ENCODE measurements around the gene SRRM2.
"Not testable (repeated sequence)": the region's sequence is repeated elsewhere in the genome, so short reads cannot be mapped to it uniquely, and the experiment has no call there.

SRRM2 gene

GRCh38 chr16:2720719-2721633, 31.5 kb upstream of the SRRM2 start:
- H3K9me3 Mint-ChIP-seq, result no peaks in the 10 kb centered on the region
- TF ChIP-seq CTCF (IDR thresholded peaks at IDR 0.05), result peak; percentile 48
- H3K4me3 Mint-ChIP-seq, result peak overlapping the region; percentile 82
- no peaks in the 10 kb centered on the region for H3K4me1 Mint-ChIP-seq
- peak; percentile 91 for DNase-seq
- H3K27ac Mint-ChIP-seq, result peak overlapping the region; percentile 48
- H3K36me3 Mint-ChIP-seq (ENCODE audit: low read depth), result no peaks in the 10 kb centered on the region
- H3K27me3 Mint-ChIP-seq (ENCODE audit: low read depth, poor library complexity), result peaks cover 25% of the 10 kb centered on the region

GRCh38 chr16:2721634-2722173, 30.7 kb upstream of the SRRM2 start:
- not testable (repeated sequence) for H3K36me3 Mint-ChIP-seq (ENCODE audit: low read depth); H3K27ac Mint-ChIP-seq; H3K9me3 Mint-ChIP-seq; DNase-seq; H3K4me1 Mint-ChIP-seq
- peaks cover 18% of the 10 kb centered on the region for H3K27me3 Mint-ChIP-seq (ENCODE audit: low read depth, poor library complexity)
- H3K4me3 Mint-ChIP-seq, result peak overlapping the region; percentile 74

GRCh38 chr16:2724088-2724676, 28.3 kb upstream of the SRRM2 start:
- H3K27ac Mint-ChIP-seq, result no peak overlapping the region
- no peak overlapping the region for H3K4me3 Mint-ChIP-seq
- TF ChIP-seq CTCF (IDR thresholded peaks at IDR 0.05), result no peak
- H3K9me3 Mint-ChIP-seq, result no peaks in the 10 kb centered on the region
- DNase-seq, result no peak
- H3K27me3 Mint-ChIP-seq (ENCODE audit: low read depth, poor library complexity), result peaks cover 19% of the 10 kb centered on the region
- no peaks in the 10 kb centered on the region for H3K36me3 Mint-ChIP-seq (ENCODE audit: low read depth)
- H3K4me1 Mint-ChIP-seq, result no peaks in the 10 kb centered on the region

- Mint-ChIP-seq H3K4me3 (no peak overlapping the region), H3K36me3 (ENCODE audit: low read depth) (no peaks in the 10 kb centered on the region), H3K27ac (no peak overlapping the region), H3K27me3 (ENCODE audit: low read depth, poor library complexity) (peaks cover 19% of the 10 kb centered on the region), H3K9me3 (no peaks in the 10 kb centered on the region), H3K4me1 (no peaks in the 10 kb centered on the region)
- no peak for TF ChIP-seq CTCF (IDR thresholded peaks at IDR 0.05)
- DNase-seq, result no peak
These were observed 27.6 kb upstream of the SRRM2 start for GRCh38 chr16:2724816-2725348.

GRCh38 chr16:2726923-2727322, 25.5 kb upstream of the SRRM2 start:
- no peak overlapping the region for H3K4me3 Mint-ChIP-seq
- TF ChIP-seq CTCF (IDR thresholded peaks at IDR 0.05), result no peak
- no peak for DNase-seq
- no peak overlapping the region for H3K27ac Mint-ChIP-seq
- no peaks in the 10 kb centered on the region for H3K36me3 Mint-ChIP-seq (ENCODE audit: low read depth)
- H3K27me3 Mint-ChIP-seq (ENCODE audit: low read depth, poor library complexity), result peaks cover 27% of the 10 kb centered on the region
- no peaks in the 10 kb centered on the region for H3K4me1 Mint-ChIP-seq
- no peaks in the 10 kb centered on the region for H3K9me3 Mint-ChIP-seq

- Mint-ChIP-seq H3K27ac (no peak overlapping the region), H3K4me3 (no peak overlapping the region), H3K4me1 (no peaks in the 10 kb centered on the region), H3K36me3 (ENCODE audit: low read depth) (no peaks in the 10 kb centered on the region), H3K27me3 (ENCODE audit: low read depth, poor library complexity) (peaks cover 21% of the 10 kb centered on the region), H3K9me3 (no peaks in the 10 kb centered on the region)
- no peak for DNase-seq
- TF ChIP-seq CTCF (IDR thresholded peaks at IDR 0.05), result no peak
These were observed 24.4 kb upstream of the SRRM2 start for GRCh38 chr16:2728034-2728433.
